Skin of body (tissue), 2 donors: ENCODE measurements around the gene UTP11. TPM values are rescaled to one million over a fixed set of nuclear protein-coding genes. Genes with fewer than 3 reads are reported as not detected.
"Not testable (repeated sequence)": the region's sequence is repeated elsewhere in the genome, so short reads cannot be mapped to it uniquely, and the experiment has no call there.

ENCODE experiments used
- DNase-seq: peaks from one replicate; lab custom pipeline; 2025; lab: John Stamatoyannopoulos, UW
- total RNA-seq: library from RNA; depleted of rRNA; stranded (reverse); fragments of >200 nt; gene quantifications from one replicate; pipeline ENCODE4 v1.2.3, GENCODE V29; 2014

Gene UTP11
- total RNA-seq, 1 donor from 2014 or later: 38.6 TPM

GRCh38 chr1:38027201-38028104, 14.9 kb downstream of the UTP11 start:
- no peak for DNase-seq

GRCh38 chr1:38028105-38028591, 15.6 kb downstream of the UTP11 start:
- DNase-seq: no peak

- no peak for DNase-seq
Measured at GRCh38 chr1:38028671-38029070, 16.1 kb downstream of the UTP11 start.

- no peak for DNase-seq
Measured at GRCh38 chr1:38029081-38029681, 16.6 kb downstream of the UTP11 start.

GRCh38 chr1:38029685-38030511, 17.4 kb downstream of the UTP11 start:
- DNase-seq: no peak

GRCh38 chr1:38030596-38031512, 18.3 kb downstream of the UTP11 start:
- DNase-seq: no peak

- DNase-seq: no peak
Measured at GRCh38 chr1:38031513-38031866, 19.0 kb downstream of the UTP11 start.

- DNase-seq: not testable (repeated sequence)
Measured at GRCh38 chr1:38032992-38033391, 20.5 kb downstream of the UTP11 start.

GRCh38 chr1:38034871-38035270, 22.3 kb downstream of the UTP11 start:
- no peak for DNase-seq

- no peak for DNase-seq
Measured at GRCh38 chr1:38037221-38037939, 24.8 kb downstream of the UTP11 start.

- DNase-seq: no peak
Measured at GRCh38 chr1:38038861-38039260, 26.3 kb downstream of the UTP11 start.

- no peak for DNase-seq
Measured at GRCh38 chr1:38039331-38040088, 27.0 kb downstream of the UTP11 start.

- DNase-seq: no peak
Measured at GRCh38 chr1:38041936-38042834, 29.7 kb downstream of the UTP11 start.

GRCh38 chr1:38043036-38043747, 30.7 kb downstream of the UTP11 start:
- DNase-seq: no peak

- DNase-seq: no peak
Measured at GRCh38 chr1:38044221-38045215, 32.0 kb downstream of the UTP11 start.
